IMR-90 (cell line): ENCODE results near the gene COL17A1. TPM values are rescaled to one million over a fixed set of nuclear protein-coding genes. Genes with fewer than 3 reads are reported as not detected.
A peak's percentile ranks its signal among the peaks of the same experiment; 100 is the strongest.

ENCODE experiments used
- ATAC-seq: fragments of 200-7000 bp; cut with Tn5 transposase; 2 replicates; pipeline ENCODE4 v1.9.1; 2020; ENCODE audit warnings: low read depth, mild to moderate bottlenecking, moderate library complexity
- BruUV-seq: library from RNA; stranded (reverse); fragments of 400-500 nt; replicated peaks from 2 replicates; lab custom pipeline; 2021; lab: Mats Ljungman, UMichigan
- CTCF ChIA-PET: fragments of 300-600 bp; formaldehyde crosslinking; extraction: SDS; loops from one replicate; lab custom pipeline; 2021; ENCODE audit warnings: antibody characterized with exemption; lab: Yijun Ruan, JAX
- POLR2A ChIA-PET: fragments of 300-600 bp; sonication (Branson Sonifier 250); formaldehyde crosslinking; loops from one replicate; lab custom pipeline; 2022; ENCODE audit warnings: antibody characterized with exemption; ENCODE audit not compliant: unreplicated experiment; lab: Charles Lee
- DNase-seq: peaks from one replicate; pipeline ENCODE4 v3.0.0; 2013
- H2AFZ ChIP-seq: replicated peaks from 2 replicates; pipeline ENCODE3; 2013; ENCODE audit warnings: low read length, mild to moderate bottlenecking; ENCODE audit not compliant: poor library complexity
- H2AK5ac ChIP-seq: 2 replicates; pipeline ENCODE4 v1.6.1; 2013; ENCODE audit warnings: low read depth, low read length, inconsistent platforms
- H2AK9ac ChIP-seq: replicated peaks from 2 replicates; pipeline ENCODE3; 2013; ENCODE audit warnings: mild to moderate bottlenecking, low read depth, low read length, moderate library complexity; ENCODE audit not compliant: poor library complexity
- H2BK120ac ChIP-seq: 2 replicates; pipeline ENCODE4 v1.6.1; 2013; ENCODE audit warnings: low read depth, low read length, inconsistent platforms
- H2BK15ac ChIP-seq: 3 replicates; pipeline ENCODE4 v1.6.1; 2013; ENCODE audit warnings: low read depth, low read length, inconsistent platforms
- H2BK20ac ChIP-seq: 2 replicates; pipeline ENCODE4 v1.6.1; 2013; ENCODE audit warnings: low read depth, mild to moderate bottlenecking, inconsistent platforms, low read length, moderate library complexity
- H2BK5ac ChIP-seq: 2 replicates; pipeline ENCODE4 v1.6.1; 2013; ENCODE audit warnings: mild to moderate bottlenecking, low read depth, low read length, inconsistent platforms; ENCODE audit not compliant: poor library complexity, severe bottlenecking
- H3K14ac ChIP-seq: replicated peaks from 2 replicates; pipeline ENCODE4 v1.6.1; 2013; ENCODE audit warnings: low read depth, low read length, inconsistent platforms
- H3K18ac ChIP-seq: 2 replicates; pipeline ENCODE4 v1.6.1; 2013; ENCODE audit warnings: low read depth, low read length, control low read depth
- H3K23ac ChIP-seq: 2 replicates; pipeline ENCODE4 v1.6.1; 2013; ENCODE audit warnings: low read depth, low read length, inconsistent platforms
- H3K27ac ChIP-seq: 2 replicates; pipeline ENCODE4 v1.5.1; 2013; ENCODE audit warnings: mild to moderate bottlenecking, control low read depth, low read length; ENCODE audit not compliant: insufficient read depth
- H3K27me3 ChIP-seq: 2 replicates; pipeline ENCODE4 v1.6.1; 2013; ENCODE audit warnings: low read length; ENCODE audit not compliant: control insufficient read depth, insufficient read depth
- H3K36me3 ChIP-seq: 2 replicates; pipeline ENCODE4 v1.6.1; 2013; ENCODE audit warnings: low read length, mixed read lengths; ENCODE audit not compliant: control insufficient read depth, insufficient read depth
- H3K4ac ChIP-seq: 2 replicates; pipeline ENCODE4 v1.6.1; 2013; ENCODE audit warnings: low read depth, low read length, inconsistent platforms
- H3K4me1 ChIP-seq: 2 replicates; pipeline ENCODE4 v1.6.1; 2013; ENCODE audit warnings: low read length, mixed read lengths; ENCODE audit not compliant: control insufficient read depth, insufficient read depth
- H3K4me2 ChIP-seq: 2 replicates; pipeline ENCODE4 v1.6.1; 2013; ENCODE audit warnings: low read depth, mild to moderate bottlenecking, control low read depth, low read length, moderate library complexity
- H3K4me3 ChIP-seq: 2 replicates; pipeline ENCODE4 v1.5.1; 2013; ENCODE audit warnings: low read depth, mild to moderate bottlenecking, control low read depth, low read length, moderate library complexity; ENCODE audit not compliant: insufficient read depth
- H3K56ac ChIP-seq: 2 replicates; pipeline ENCODE4 v1.6.1; 2013; ENCODE audit warnings: low read length, inconsistent platforms; ENCODE audit not compliant: insufficient read depth; ENCODE audit errors: extremely low read depth
- H3K79me1 ChIP-seq, 2 experiments: 2 replicates each; pipeline ENCODE4 v1.6.1; 2013; ENCODE audit warnings: low read length in 2 of 2, inconsistent platforms in 1 of 2, low read depth in 1 of 2
- H3K9ac ChIP-seq: 2 replicates; pipeline ENCODE4 v1.6.1; 2013; ENCODE audit warnings: low read depth, low read length, control low read depth
- H3K9me1 ChIP-seq: 2 replicates; pipeline ENCODE4 v1.6.1; 2013; ENCODE audit warnings: low read length, inconsistent platforms; ENCODE audit not compliant: insufficient read depth
- H3K9me3 ChIP-seq: 2 replicates; pipeline ENCODE4 v1.6.1; 2013; ENCODE audit warnings: low read length; ENCODE audit not compliant: control insufficient read depth, insufficient read depth
- H4K20me1 ChIP-seq: 2 replicates; pipeline ENCODE4 v1.6.1; 2013; ENCODE audit warnings: low read length, inconsistent platforms; ENCODE audit not compliant: insufficient read depth
- H4K5ac ChIP-seq: 2 replicates; pipeline ENCODE4 v1.6.1; 2013; ENCODE audit warnings: mild to moderate bottlenecking, low read depth, low read length, control low read depth
- H4K8ac ChIP-seq, 2 experiments: 2 replicates each; pipeline ENCODE4 v1.6.1; 2013; ENCODE audit warnings: low read depth in 2 of 2, low read length in 2 of 2, control low read depth in 1 of 2, inconsistent platforms in 1 of 2
- H4K91ac ChIP-seq: 2 replicates; pipeline ENCODE4 v1.6.1; 2013; ENCODE audit warnings: low read depth, low read length, inconsistent platforms; ENCODE audit not compliant: insufficient read depth
- CEBPB ChIP-seq: IDR thresholded peaks from 2 replicates; pipeline ENCODE4 v1.6.1; 2012; ENCODE audit warnings: low read depth, low read length, improper control_type of control experiment
- CTCF ChIP-seq: conservative IDR thresholded peaks from 2 replicates; pipeline ENCODE4 v1.5.1; 2012; ENCODE audit warnings: mild to moderate bottlenecking, low read depth, low read length, improper control_type of control experiment
- MAZ ChIP-seq: IDR thresholded peaks from 2 replicates; pipeline ENCODE4 v1.6.1; 2012; ENCODE audit warnings: low read depth, mild to moderate bottlenecking, low read length, improper control_type of control experiment, moderate library complexity, borderline replicate concordance
- NFE2L2 ChIP-seq: fragments of 150-350 bp; IDR thresholded peaks from 2 replicates; pipeline ENCODE4 v1.6.1; 2016; ENCODE audit warnings: low read depth, mild to moderate bottlenecking, low read length
- USF2 ChIP-seq: fragments of 150-350 bp; IDR thresholded peaks from 2 replicates; pipeline ENCODE4 v1.6.1; 2017; ENCODE audit warnings: mild to moderate bottlenecking, antibody characterized with exemption, low read length, low read depth
- WGBS, 2 experiments: methylation state at CpG; one replicate each; pipeline versions ENCODE4 v1.1.5 to v1.1.7; 2013; ENCODE audit warnings: missing lambda C conversion rate in 2 of 2; ENCODE audit not compliant: insufficient read length in 1 of 2; ENCODE audit errors: extremely low coverage in 2 of 2; 5-methylcytosine and 5-hydroxymethylcytosine counted together
- dilution Hi-C: fragments of 300-500 bp; cut with HindIII; formaldehyde crosslinking; loops from one replicate; pipeline ENCODE4 v1.14.3; 2018; ENCODE audit warnings: low sequenced_read_pairs; ENCODE audit not compliant: unreplicated experiment
- in situ Hi-C: fragments of 300-500 bp; cut with MboI; formaldehyde crosslinking; loops from 3 replicates; pipeline ENCODE4 v1.14.3; 2019; ENCODE audit warnings: low sequenced_read_pairs, inconsistent platforms, mixed read lengths
- intact Hi-C: fragments of 100-400 bp; cut with micrococcal nuclease; formaldehyde crosslinking; loops from 2 replicates; pipeline ENCODE4 v1.10.0; 2022
- polyA plus RNA-seq, 3 experiments: library from polyadenylated mRNA; depleted of rRNA; stranded (reverse); fragments of >200 nt; gene quantifications; 2 replicates each; pipeline ENCODE4 v1.2.3, GENCODE V29; 2012; ENCODE audit warnings: low replicate concordance in 1 of 3
- total RNA-seq: library from RNA; depleted of rRNA; stranded (reverse); fragments of >200 nt; gene quantifications from 2 replicates; pipeline ENCODE4 v1.2.3, GENCODE V29; 2012

COL17A1 gene
- total and polyA plus RNA-seq, 2 of the 4 experiments (the other 2 are of a cell fraction), result 0.14 to 0.18 TPM

GRCh38 chr10:104002911-104003310 lies 82.8 kb downstream of the COL17A1 start:
- no peaks in the 10 kb centered on the region for H3K9me1 ChIP-seq
- no peak overlapping the region for H3K14ac ChIP-seq
- H4K8ac ChIP-seq, result no peak overlapping the region
- no peak overlapping the region for H3K4ac ChIP-seq
- H3K4me3 ChIP-seq, result no peak overlapping the region
- H2BK15ac ChIP-seq, result no peak overlapping the region
- DNase-seq (no peak), ATAC-seq (no peak)
- no peak for TF ChIP-seq MAZ
- TF ChIP-seq USF2, result no peak
- TF ChIP-seq NFE2L2, result no peak
- TF ChIP-seq CEBPB, result no peak
- TF ChIP-seq CTCF, result no peak
- no peak overlapping the region for H3K56ac ChIP-seq
- H4K5ac ChIP-seq, result no peak overlapping the region
- H2AK9ac ChIP-seq, result no peak overlapping the region
- H3K9ac ChIP-seq, result no peak overlapping the region
- peaks cover 3 to 6% of the 10 kb centered on the region in 2 experiments; a peak in 2 of 4 replicates for H3K79me1 ChIP-seq
- intact Hi-C loops, result no loop called here
- no peak overlapping the region for H2AK5ac ChIP-seq
- H2BK120ac ChIP-seq, result no peak overlapping the region
- H4K20me1 ChIP-seq, result no peaks in the 10 kb centered on the region
- POLR2A ChIA-PET, result no interaction called here
- in situ Hi-C loops, result loop anchor here (25.0 kb wide), 1 partner anchor 291 kb away; no protein-coding TSS in a partner anchor
- peaks cover 7% of the 10 kb centered on the region for H3K36me3 ChIP-seq
- H3K27me3 ChIP-seq, result no peaks in the 10 kb centered on the region
- H3K23ac ChIP-seq, result no peak overlapping the region
- TSS peak; percentile 95 for BruUV-seq
- H2BK20ac ChIP-seq, result no peak overlapping the region
- no peak overlapping the region for H2BK5ac ChIP-seq
- no peak overlapping the region for H2AFZ ChIP-seq
- dilution Hi-C loops, result no loop called here
- H4K91ac ChIP-seq, result no peak overlapping the region
- H3K27ac ChIP-seq, result no peak overlapping the region
- H3K4me1 ChIP-seq, result no peaks in the 10 kb centered on the region
- H3K9me3 ChIP-seq, result no peaks in the 10 kb centered on the region
- no peak overlapping the region for H3K4me2 ChIP-seq
- no peak overlapping the region for H3K18ac ChIP-seq
- 100% methylated on average over 1 of the region's 1 CpG; no CpG with 5 or more reads in 1 of the 2 experiments for WGBS, 2 experiments
- CTCF ChIA-PET, result no interaction called here
